HepG2 (cell line): ENCODE results near the gene COX4I2. TPM values are rescaled to one million over a fixed set of nuclear protein-coding genes. Genes with fewer than 3 reads are reported as not detected.

ENCODE experiments used
- ARNT ChIP-seq: fragments of 450-650 bp; IDR thresholded peaks from 2 replicates; pipeline ENCODE4 v1.6.1; 2017
- EHMT2 ChIP-seq: fragments of 200-600 bp; sonication (generic); IDR thresholded peaks from 2 replicates; pipeline ENCODE4 v1.7.0; 2017; ENCODE audit warnings: antibody characterized with exemption, low read depth, low read length, borderline replicate concordance
- GABPA ChIP-seq, 2 experiments: IDR thresholded peaks; 2 replicates each; pipeline ENCODE4 v1.6.1; 2011 to 2016; ENCODE audit warnings: low read depth in 2 of 2, low read length in 1 of 2, missing biosample characterization in 1 of 2, missing genetic modification characterization in 1 of 2
- GATA4 ChIP-seq: sonication (generic); IDR thresholded peaks from 2 replicates; pipeline ENCODE4 v1.6.1; 2016; ENCODE audit warnings: antibody characterized with exemption, low read depth, borderline replicate concordance
- LRRFIP1 ChIP-seq: sonication (generic); formaldehyde crosslinking; conservative IDR thresholded peaks from 2 replicates; pipeline ENCODE4 v1.4.0; 2020; ENCODE audit warnings: missing genetic modification reagents
- SPEN ChIP-seq: sonication (generic); formaldehyde crosslinking; IDR thresholded peaks from 2 replicates; pipeline ENCODE4 v1.5.1; 2020; ENCODE audit warnings: low read depth, mild to moderate bottlenecking, missing genetic modification reagents
- TP53 ChIP-seq: sonication (generic); formaldehyde crosslinking; conservative IDR thresholded peaks from 2 replicates; pipeline ENCODE4 v1.4.0; 2020; ENCODE audit warnings: missing genetic modification reagents
- ZNF180 ChIP-seq: sonication (generic); formaldehyde crosslinking; IDR thresholded peaks from 2 replicates; pipeline ENCODE4 v1.4.0; 2020; ENCODE audit warnings: low read depth, missing genetic modification reagents, borderline replicate concordance
- ZNF33B ChIP-seq: sonication (generic); formaldehyde crosslinking; IDR thresholded peaks from 2 replicates; pipeline ENCODE4 v1.5.1; 2020; ENCODE audit warnings: mild to moderate bottlenecking, missing genetic modification reagents
- ZNF556 ChIP-seq: sonication (generic); formaldehyde crosslinking; IDR thresholded peaks from 2 replicates; pipeline ENCODE4 v1.4.0; 2020; ENCODE audit warnings: mild to moderate bottlenecking, missing genetic modification reagents, borderline replicate concordance
- ZNF557 ChIP-seq: sonication (generic); formaldehyde crosslinking; IDR thresholded peaks from 2 replicates; pipeline ENCODE4 v1.4.0; 2020; ENCODE audit warnings: missing genetic modification reagents
- polyA plus RNA-seq, 8 experiments: library from polyadenylated mRNA; depleted of rRNA in 3 of 8; stranded (reverse) in 7 of 8; unstranded in 1 of 8; fragments of >200 nt; fragmentation: Illumina TruSeq in 4 of 8; extraction: Trizol in 4 of 8; gene quantifications; 2 replicates each; pipeline versions ENCODE4 v1.2.1 to v1.2.3, GENCODE V29; 2011 to 2016; ENCODE audit warnings: low read depth in 4 of 8, missing spikeins in 1 of 8, mixed read lengths in 1 of 8; ENCODE audit not compliant: insufficient read depth in 1 of 8
- total RNA-seq, 5 experiments: library from RNA; depleted of rRNA; stranded (reverse); fragments of >200 nt; fragmentation: Illumina TruSeq; extraction: Trizol; gene quantifications; 2 replicates each; pipeline ENCODE4 v1.2.3, GENCODE V29; 2016; ENCODE audit warnings: low read depth in 1 of 5
- TF ChIP-seq, protein P1 (sequence below): sonication (generic); formaldehyde crosslinking; IDR thresholded peaks from 2 replicates; pipeline ENCODE4 v1.4.0; 2020; ENCODE audit warnings: missing genetic modification reagents, mild to moderate bottlenecking, borderline replicate concordance
- TF ChIP-seq, protein P2 (sequence below): IDR thresholded peaks from 2 replicates; pipeline ENCODE4 v1.6.1; 2016; ENCODE audit warnings: mild to moderate bottlenecking, missing biosample characterization, missing genetic modification reagents
- TF ChIP-seq, protein P3 (sequence below): sonication (generic); formaldehyde crosslinking; IDR thresholded peaks from 2 replicates; pipeline ENCODE4 v1.5.0; 2020; ENCODE audit warnings: mild to moderate bottlenecking, missing genetic modification reagents, borderline replicate concordance
- TF ChIP-seq, protein P4 (sequence below): sonication (generic); formaldehyde crosslinking; IDR thresholded peaks from 2 replicates; pipeline ENCODE4 v1.5.1; 2020; ENCODE audit warnings: missing genetic modification reagents, mild to moderate bottlenecking, borderline replicate concordance
- TF ChIP-seq, protein P5 (sequence below): sonication (generic); formaldehyde crosslinking; IDR thresholded peaks from 2 replicates; pipeline ENCODE4 v1.5.0; 2020; ENCODE audit warnings: mild to moderate bottlenecking, missing genetic modification reagents

The COX4I2 gene
- total and polyA plus RNA-seq, 2 of the 13 experiments (the other 11 are each of a cell fraction or from before 2014, with no cell fraction given): 1.1 TPM; not detected in 1

GRCh38 chr20:31605031-31605901 lies 32.4 kb upstream of the COX4I2 start, which contains the start of gene ID1 (continued):
- TF ChIP-seq LRRFIP1 (CRISPR knock-in tag) (no peak), GABPA (IDR thresholded peaks at IDR 0.05; ENCODE audit: low read depth, low read length) (no peak), GABPA (CRISPR knock-in tag; IDR thresholded peaks at IDR 0.05; ENCODE audit: low read depth) (no peak), TP53 (peak; percentile 83; the same call in 1 of the 2 replicates), ARNT (no peak), ZNF557 (peak; percentile 66; the same call in 1 of the 2 replicates), ZNF180 (no peak), EHMT2 (no peak), GATA4 (peak; percentile 97), SPEN (CRISPR knock-in tag) (peak; percentile 90), ZNF33B (CRISPR knock-in tag) (peak; percentile 73), ZNF556 (peak; percentile 99)
- TF ChIP-seq, protein P1, sequence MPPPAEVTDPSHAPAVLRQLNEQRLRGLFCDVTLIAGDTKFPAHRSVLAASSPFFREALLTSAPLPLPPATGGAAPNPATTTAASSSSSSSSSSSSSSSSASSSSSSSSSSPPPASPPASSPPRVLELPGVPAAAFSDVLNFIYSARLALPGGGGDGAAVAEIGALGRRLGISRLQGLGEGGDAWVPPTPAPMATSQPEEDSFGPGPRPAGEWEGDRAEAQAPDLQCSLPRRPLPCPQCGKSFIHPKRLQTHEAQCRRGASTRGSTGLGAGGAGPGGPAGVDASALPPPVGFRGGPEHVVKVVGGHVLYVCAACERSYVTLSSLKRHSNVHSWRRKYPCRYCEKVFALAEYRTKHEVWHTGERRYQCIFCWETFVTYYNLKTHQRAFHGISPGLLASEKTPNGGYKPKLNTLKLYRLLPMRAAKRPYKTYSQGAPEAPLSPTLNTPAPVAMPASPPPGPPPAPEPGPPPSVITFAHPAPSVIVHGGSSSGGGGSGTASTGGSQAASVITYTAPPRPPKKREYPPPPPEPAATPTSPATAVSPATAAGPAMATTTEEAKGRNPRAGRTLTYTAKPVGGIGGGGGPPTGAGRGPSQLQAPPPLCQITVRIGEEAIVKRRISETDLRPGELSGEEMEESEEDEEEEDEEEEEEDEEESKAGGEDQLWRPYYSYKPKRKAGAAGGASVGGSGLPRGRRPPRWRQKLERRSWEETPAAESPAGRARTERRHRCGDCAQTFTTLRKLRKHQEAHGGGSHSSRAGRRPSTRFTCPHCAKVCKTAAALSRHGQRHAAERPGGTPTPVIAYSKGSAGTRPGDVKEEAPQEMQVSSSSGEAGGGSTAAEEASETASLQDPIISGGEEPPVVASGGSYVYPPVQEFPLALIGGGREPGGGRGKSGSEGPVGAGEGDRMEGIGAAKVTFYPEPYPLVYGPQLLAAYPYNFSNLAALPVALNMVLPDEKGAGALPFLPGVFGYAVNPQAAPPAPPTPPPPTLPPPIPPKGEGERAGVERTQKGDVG (CRISPR knock-in tag): peak; percentile 96
- TF ChIP-seq, protein P2, sequence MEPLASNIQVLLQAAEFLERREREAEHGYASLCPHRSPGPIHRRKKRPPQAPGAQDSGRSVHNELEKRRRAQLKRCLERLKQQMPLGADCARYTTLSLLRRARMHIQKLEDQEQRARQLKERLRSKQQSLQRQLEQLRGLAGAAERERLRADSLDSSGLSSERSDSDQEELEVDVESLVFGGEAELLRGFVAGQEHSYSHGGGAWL (CRISPR knock-in tag): peak; percentile 97
- TF ChIP-seq, protein P3, sequence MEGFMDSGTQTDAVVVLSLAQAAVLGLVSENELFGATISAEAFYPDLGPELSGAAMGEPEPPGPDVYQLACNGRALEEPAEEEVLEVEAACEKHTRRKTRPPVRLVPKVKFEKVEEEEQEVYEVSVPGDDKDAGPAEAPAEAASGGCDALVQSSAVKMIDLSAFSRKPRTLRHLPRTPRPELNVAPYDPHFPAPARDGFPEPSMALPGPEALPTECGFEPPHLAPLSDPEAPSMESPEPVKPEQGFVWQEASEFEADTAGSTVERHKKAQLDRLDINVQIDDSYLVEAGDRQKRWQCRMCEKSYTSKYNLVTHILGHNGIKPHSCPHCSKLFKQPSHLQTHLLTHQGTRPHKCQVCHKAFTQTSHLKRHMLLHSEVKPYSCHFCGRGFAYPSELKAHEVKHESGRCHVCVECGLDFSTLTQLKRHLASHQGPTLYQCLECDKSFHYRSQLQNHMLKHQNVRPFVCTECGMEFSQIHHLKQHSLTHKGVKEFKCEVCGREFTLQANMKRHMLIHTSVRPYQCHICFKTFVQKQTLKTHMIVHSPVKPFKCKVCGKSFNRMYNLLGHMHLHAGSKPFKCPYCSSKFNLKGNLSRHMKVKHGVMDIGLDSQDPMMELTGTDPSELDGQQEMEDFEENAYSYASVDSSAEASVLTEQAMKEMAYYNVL: peak; percentile 60
- TF ChIP-seq, protein P4, sequence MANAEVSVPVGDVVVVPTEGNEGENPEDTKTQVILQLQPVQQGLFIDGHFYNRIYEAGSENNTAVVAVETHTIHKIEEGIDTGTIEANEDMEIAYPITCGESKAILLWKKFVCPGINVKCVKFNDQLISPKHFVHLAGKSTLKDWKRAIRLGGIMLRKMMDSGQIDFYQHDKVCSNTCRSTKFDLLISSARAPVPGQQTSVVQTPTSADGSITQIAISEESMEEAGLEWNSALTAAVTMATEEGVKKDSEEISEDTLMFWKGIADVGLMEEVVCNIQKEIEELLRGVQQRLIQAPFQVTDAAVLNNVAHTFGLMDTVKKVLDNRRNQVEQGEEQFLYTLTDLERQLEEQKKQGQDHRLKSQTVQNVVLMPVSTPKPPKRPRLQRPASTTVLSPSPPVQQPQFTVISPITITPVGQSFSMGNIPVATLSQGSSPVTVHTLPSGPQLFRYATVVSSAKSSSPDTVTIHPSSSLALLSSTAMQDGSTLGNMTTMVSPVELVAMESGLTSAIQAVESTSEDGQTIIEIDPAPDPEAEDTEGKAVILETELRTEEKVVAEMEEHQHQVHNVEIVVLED (CRISPR knock-in tag): peak; percentile 80; the same call in 1 of the 2 replicates
- TF ChIP-seq, protein P5, sequence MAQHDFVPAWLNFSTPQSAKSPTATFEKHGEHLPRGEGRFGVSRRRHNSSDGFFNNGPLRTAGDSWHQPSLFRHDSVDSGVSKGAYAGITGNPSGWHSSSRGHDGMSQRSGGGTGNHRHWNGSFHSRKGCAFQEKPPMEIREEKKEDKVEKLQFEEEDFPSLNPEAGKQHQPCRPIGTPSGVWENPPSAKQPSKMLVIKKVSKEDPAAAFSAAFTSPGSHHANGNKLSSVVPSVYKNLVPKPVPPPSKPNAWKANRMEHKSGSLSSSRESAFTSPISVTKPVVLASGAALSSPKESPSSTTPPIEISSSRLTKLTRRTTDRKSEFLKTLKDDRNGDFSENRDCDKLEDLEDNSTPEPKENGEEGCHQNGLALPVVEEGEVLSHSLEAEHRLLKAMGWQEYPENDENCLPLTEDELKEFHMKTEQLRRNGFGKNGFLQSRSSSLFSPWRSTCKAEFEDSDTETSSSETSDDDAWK: no peak
